ENCODE measurements around the gene ZNF211.

Gene ZNF211

GRCh38 chr19:57620673-57621348, 12.2 kb upstream of the ZNF211 start:
- no peaks in the 10 kb centered on the region for H3K4me1 ChIP-seq (ENCODE audit: control insufficient read depth, insufficient read depth, low read length)
- no peak overlapping the region for H3K27ac ChIP-seq (ENCODE audit: low read length)
- peaks cover 40% of the 10 kb centered on the region for H3K9me3 ChIP-seq (ENCODE audit: control insufficient read depth, insufficient read depth, low read length)
- no peak overlapping the region for H3K4me3 ChIP-seq (ENCODE audit: low read length)
- WGBS (ENCODE audit: insufficient coverage, insufficient read length), result no CpG with 5 or more reads among the region's 10 CpGs
- H3K27me3 ChIP-seq (ENCODE audit: control insufficient read depth, insufficient read depth, low read length), result no peaks in the 10 kb centered on the region
- no peak for DNase-seq (ENCODE audit: low read depth, low spot score)
- H3K36me3 ChIP-seq (ENCODE audit: control insufficient read depth, insufficient read depth, low read length), result peaks cover 61% of the 10 kb centered on the region

DNA sequence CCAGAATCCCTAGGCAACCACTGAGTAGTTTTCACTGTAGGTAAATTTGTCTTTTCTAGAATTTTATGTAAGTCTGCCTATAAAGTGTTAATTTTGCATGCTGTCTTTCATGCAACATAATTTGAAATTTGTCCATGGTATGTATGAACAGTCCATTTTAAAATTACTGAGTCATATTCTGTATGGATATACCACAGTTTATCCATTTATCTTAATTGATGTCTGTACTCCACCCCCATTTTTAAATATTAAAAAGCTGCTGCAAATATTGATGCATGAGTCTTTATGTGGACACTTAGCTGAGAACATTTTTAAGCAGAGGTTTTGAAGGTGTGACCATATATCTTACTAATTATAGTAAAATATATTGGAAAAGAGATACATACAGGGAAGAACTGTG, 9.9 kb upstream of the ZNF211 start:
- Histone ChIP-seq H3K27me3 (ENCODE audit: control insufficient read depth, insufficient read depth, low read length) (no peaks in the 10 kb centered on the region), H3K4me3 (ENCODE audit: low read length) (no peak overlapping the region), H3K27ac (ENCODE audit: low read length) (no peak overlapping the region), H3K4me1 (ENCODE audit: control insufficient read depth, insufficient read depth, low read length) (no peaks in the 10 kb centered on the region), H3K9me3 (ENCODE audit: control insufficient read depth, insufficient read depth, low read length) (peaks cover 33% of the 10 kb centered on the region), H3K36me3 (ENCODE audit: control insufficient read depth, insufficient read depth, low read length) (peaks cover 42% of the 10 kb centered on the region)
- no peak for DNase-seq (ENCODE audit: low read depth, low spot score)

GRCh38 chr19:57633832-57634131, 814 bp downstream of the ZNF211 start:
- no peak for DNase-seq (ENCODE audit: low read depth, low spot score)
- no peaks in the 10 kb centered on the region for H3K4me1 ChIP-seq (ENCODE audit: control insufficient read depth, insufficient read depth, low read length)
- H3K9me3 ChIP-seq (ENCODE audit: control insufficient read depth, insufficient read depth, low read length), result no peaks in the 10 kb centered on the region
- peak overlapping the region; percentile 81; the same call in 1 of the 2 replicates for H3K4me3 ChIP-seq (ENCODE audit: low read length)
- WGBS (ENCODE audit: insufficient coverage, insufficient read length), result no CpG with 5 or more reads among the region's 6 CpGs
- H3K27ac ChIP-seq (ENCODE audit: low read length), result no peak overlapping the region
- H3K36me3 ChIP-seq (ENCODE audit: control insufficient read depth, insufficient read depth, low read length), result no peaks in the 10 kb centered on the region
- H3K27me3 ChIP-seq (ENCODE audit: control insufficient read depth, insufficient read depth, low read length), result no peaks in the 10 kb centered on the region

DNA sequence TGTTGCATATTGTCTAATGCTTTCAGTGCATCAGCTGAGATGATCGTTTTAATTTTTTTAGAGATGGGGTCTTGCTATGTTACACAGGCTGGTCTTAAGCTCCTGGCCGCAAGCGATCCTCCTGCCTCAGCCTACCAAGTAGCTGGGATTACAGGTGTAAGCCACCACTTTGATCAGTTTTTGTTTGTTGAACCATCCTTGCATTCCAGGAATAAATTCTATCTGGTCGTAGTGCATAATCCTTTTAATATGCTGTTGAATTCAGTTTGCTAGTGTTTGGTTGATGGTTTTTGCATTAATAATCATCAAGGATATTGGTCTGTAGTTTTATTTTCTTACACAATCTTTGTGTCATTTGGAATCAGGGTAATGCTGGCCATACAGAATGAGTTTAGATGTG, 4.4 kb downstream of the ZNF211 start:
- no peaks in the 10 kb centered on the region for H3K4me1 ChIP-seq (ENCODE audit: control insufficient read depth, insufficient read depth, low read length)
- no CpG with 5 or more reads among the region's 4 CpGs for WGBS (ENCODE audit: insufficient coverage, insufficient read length)
- DNase-seq (ENCODE audit: low read depth, low spot score), result no peak
- H3K9me3 ChIP-seq (ENCODE audit: control insufficient read depth, insufficient read depth, low read length), result 0 out of 2 replicates have a peak, but pooled peaks cover 2% of the 10 kb centered on the region
- H3K27me3 ChIP-seq (ENCODE audit: control insufficient read depth, insufficient read depth, low read length), result no peaks in the 10 kb centered on the region
- H3K4me3 ChIP-seq (ENCODE audit: low read length), result no peak overlapping the region
- no peak overlapping the region for H3K27ac ChIP-seq (ENCODE audit: low read length)
- H3K36me3 ChIP-seq (ENCODE audit: control insufficient read depth, insufficient read depth, low read length), result peaks cover 19% of the 10 kb centered on the region; the same call in 1 of the 2 replicates

DNA sequence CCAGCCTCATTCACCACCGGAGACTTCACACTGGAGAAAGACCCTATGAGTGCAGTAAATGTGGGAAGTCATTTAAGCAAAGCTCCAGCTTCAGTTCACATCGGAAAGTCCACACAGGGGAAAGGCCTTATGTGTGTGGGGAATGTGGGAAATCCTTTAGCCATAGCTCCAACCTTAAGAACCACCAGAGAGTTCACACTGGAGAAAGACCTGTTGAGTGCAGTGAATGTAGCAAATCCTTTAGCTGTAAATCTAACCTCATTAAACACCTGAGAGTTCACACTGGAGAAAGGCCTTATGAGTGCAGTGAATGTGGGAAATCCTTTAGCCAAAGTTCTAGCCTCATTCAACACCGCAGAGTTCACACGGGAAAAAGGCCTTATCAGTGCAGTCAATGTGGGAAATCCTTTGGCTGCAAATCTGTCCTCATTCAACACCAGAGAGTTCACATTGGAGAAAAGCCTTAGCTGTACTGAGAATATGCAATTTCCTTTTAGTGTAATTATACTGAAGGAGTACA, 8.8 kb downstream of the ZNF211 start:
- Histone ChIP-seq H3K27ac (ENCODE audit: low read length) (no peak overlapping the region), H3K27me3 (ENCODE audit: control insufficient read depth, insufficient read depth, low read length) (no peaks in the 10 kb centered on the region), H3K9me3 (ENCODE audit: control insufficient read depth, insufficient read depth, low read length) (0 out of 2 replicates have a peak, but pooled peaks cover 2% of the 10 kb centered on the region), H3K36me3 (ENCODE audit: control insufficient read depth, insufficient read depth, low read length) (peaks cover 20% of the 10 kb centered on the region; the same call in 1 of the 2 replicates), H3K4me1 (ENCODE audit: control insufficient read depth, insufficient read depth, low read length) (no peaks in the 10 kb centered on the region), H3K4me3 (ENCODE audit: low read length) (no peak overlapping the region)
- WGBS (ENCODE audit: insufficient coverage, insufficient read length), result no CpG with 5 or more reads among the region's 4 CpGs
- DNase-seq (ENCODE audit: low read depth, low spot score), result no peak

GRCh38 chr19:57642396-57643046, 9.6 kb downstream of the ZNF211 start:
- Histone ChIP-seq H3K4me3 (ENCODE audit: low read length) (no peak overlapping the region), H3K9me3 (ENCODE audit: control insufficient read depth, insufficient read depth, low read length) (0 out of 2 replicates have a peak, but pooled peaks cover 2% of the 10 kb centered on the region), H3K36me3 (ENCODE audit: control insufficient read depth, insufficient read depth, low read length) (peaks cover 20% of the 10 kb centered on the region; the same call in 1 of the 2 replicates), H3K27me3 (ENCODE audit: control insufficient read depth, insufficient read depth, low read length) (no peaks in the 10 kb centered on the region), H3K4me1 (ENCODE audit: control insufficient read depth, insufficient read depth, low read length) (no peaks in the 10 kb centered on the region), H3K27ac (ENCODE audit: low read length) (no peak overlapping the region)
- no CpG with 5 or more reads among the region's 4 CpGs for WGBS (ENCODE audit: insufficient coverage, insufficient read length)
- DNase-seq (ENCODE audit: low read depth, low spot score), result no peak

- H3K27me3 ChIP-seq (ENCODE audit: control insufficient read depth, insufficient read depth, low read length), result no peaks in the 10 kb centered on the region
- 0 out of 2 replicates have a peak, but pooled peaks cover 2% of the 10 kb centered on the region for H3K9me3 ChIP-seq (ENCODE audit: control insufficient read depth, insufficient read depth, low read length)
- H3K36me3 ChIP-seq (ENCODE audit: control insufficient read depth, insufficient read depth, low read length), result peaks cover 20% of the 10 kb centered on the region; the same call in 1 of the 2 replicates
- no peak for DNase-seq (ENCODE audit: low read depth, low spot score)
- no peaks in the 10 kb centered on the region for H3K4me1 ChIP-seq (ENCODE audit: control insufficient read depth, insufficient read depth, low read length)
- no peak overlapping the region for H3K4me3 ChIP-seq (ENCODE audit: low read length)
- no peak overlapping the region for H3K27ac ChIP-seq (ENCODE audit: low read length)
Observed at GRCh38 chr19:57643734-57644133, 10.8 kb downstream of the ZNF211 start.

GRCh38 chr19:57648331-57649003, 15.5 kb downstream of the ZNF211 start:
- Histone ChIP-seq H3K9me3 (ENCODE audit: control insufficient read depth, insufficient read depth, low read length) (no peaks in the 10 kb centered on the region), H3K4me1 (ENCODE audit: control insufficient read depth, insufficient read depth, low read length) (no peaks in the 10 kb centered on the region), H3K4me3 (ENCODE audit: low read length) (no peak overlapping the region), H3K27me3 (ENCODE audit: control insufficient read depth, insufficient read depth, low read length) (no peaks in the 10 kb centered on the region), H3K36me3 (ENCODE audit: control insufficient read depth, insufficient read depth, low read length) (no peaks in the 10 kb centered on the region), H3K27ac (ENCODE audit: low read length) (no peak overlapping the region)
- WGBS (ENCODE audit: insufficient coverage, insufficient read length), result no CpG with 5 or more reads among the region's 6 CpGs
- DNase-seq (ENCODE audit: low read depth, low spot score), result no peak

DNA sequence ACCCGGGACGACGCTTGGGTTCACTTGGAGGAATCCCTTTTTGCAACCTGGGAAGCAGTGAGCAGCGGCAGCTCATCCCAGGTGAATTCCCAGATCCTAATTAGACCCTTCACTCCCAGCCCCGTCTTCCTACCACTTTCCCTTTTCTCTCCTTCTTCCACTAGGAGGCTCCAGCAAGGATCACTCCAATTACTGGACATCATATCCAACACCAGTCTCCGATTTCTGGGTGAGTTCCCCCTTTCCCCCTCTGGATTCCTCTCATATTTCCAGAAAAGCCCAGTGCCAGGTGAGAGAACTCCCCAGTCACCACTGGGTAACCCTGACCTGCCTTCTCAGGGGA, 18.7 kb downstream of the ZNF211 start:
- DNase-seq (ENCODE audit: low read depth, low spot score), result no peak
- Histone ChIP-seq H3K27me3 (ENCODE audit: control insufficient read depth, insufficient read depth, low read length) (no peaks in the 10 kb centered on the region), H3K4me3 (ENCODE audit: low read length) (no peak overlapping the region), H3K4me1 (ENCODE audit: control insufficient read depth, insufficient read depth, low read length) (no peaks in the 10 kb centered on the region), H3K9me3 (ENCODE audit: control insufficient read depth, insufficient read depth, low read length) (peaks cover 2% of the 10 kb centered on the region; the same call in 1 of the 2 replicates), H3K36me3 (ENCODE audit: control insufficient read depth, insufficient read depth, low read length) (no peaks in the 10 kb centered on the region), H3K27ac (ENCODE audit: low read length) (no peak overlapping the region)
- WGBS (ENCODE audit: insufficient coverage, insufficient read length), result no CpG with 5 or more reads among the region's 6 CpGs

- no peaks in the 10 kb centered on the region for H3K27me3 ChIP-seq (ENCODE audit: control insufficient read depth, insufficient read depth, low read length)
Observed at GRCh38 chr19:57653689-57654088, 20.7 kb downstream of the ZNF211 start.

More at GRCh38 chr19:57653689-57654088, 20.7 kb downstream of the ZNF211 start:
- no peak overlapping the region for H3K27ac ChIP-seq (ENCODE audit: low read length)
- no peak overlapping the region for H3K4me3 ChIP-seq (ENCODE audit: low read length)
- H3K9me3 ChIP-seq (ENCODE audit: control insufficient read depth, insufficient read depth, low read length), result peaks cover 2% of the 10 kb centered on the region; the same call in 1 of the 2 replicates
- DNase-seq (ENCODE audit: low read depth, low spot score), result no peak
- no peaks in the 10 kb centered on the region for H3K4me1 ChIP-seq (ENCODE audit: control insufficient read depth, insufficient read depth, low read length)
- WGBS (ENCODE audit: insufficient coverage, insufficient read length), result no CpG with 5 or more reads among the region's 2 CpGs
- no peaks in the 10 kb centered on the region for H3K36me3 ChIP-seq (ENCODE audit: control insufficient read depth, insufficient read depth, low read length)
